GM21390 (cell line): Measurements from ENCODE around the gene DUSP15.
"Not testable (repeated sequence)": the region's sequence is repeated elsewhere in the genome, so short reads cannot be mapped to it uniquely, and the experiment has no call there.

Source experiments
- ATAC-seq: cut with Tn5 transposase; IDR thresholded peaks from one replicate; pipeline ENCODE4 v1.9.1; 2021; ENCODE audit not compliant: unreplicated experiment

DUSP15 gene

GRCh38 chr20:31869942-31870725, at the start of gene DUSP15, which contains the start of gene TTLL9:
Gene DUSP15 (minus strand): TSS chr20:31870527. CDS start chr20:31870337, 190 bp downstream.
Gene TTLL9 (plus strand): TSS chr20:31870634. CDS start chr20:31871127, 493 bp downstream.
- no peak for ATAC-seq

GRCh38 chr20:31919410-31920155, 49.3 kb upstream of the DUSP15 start:
- no peak for ATAC-seq

DNA sequence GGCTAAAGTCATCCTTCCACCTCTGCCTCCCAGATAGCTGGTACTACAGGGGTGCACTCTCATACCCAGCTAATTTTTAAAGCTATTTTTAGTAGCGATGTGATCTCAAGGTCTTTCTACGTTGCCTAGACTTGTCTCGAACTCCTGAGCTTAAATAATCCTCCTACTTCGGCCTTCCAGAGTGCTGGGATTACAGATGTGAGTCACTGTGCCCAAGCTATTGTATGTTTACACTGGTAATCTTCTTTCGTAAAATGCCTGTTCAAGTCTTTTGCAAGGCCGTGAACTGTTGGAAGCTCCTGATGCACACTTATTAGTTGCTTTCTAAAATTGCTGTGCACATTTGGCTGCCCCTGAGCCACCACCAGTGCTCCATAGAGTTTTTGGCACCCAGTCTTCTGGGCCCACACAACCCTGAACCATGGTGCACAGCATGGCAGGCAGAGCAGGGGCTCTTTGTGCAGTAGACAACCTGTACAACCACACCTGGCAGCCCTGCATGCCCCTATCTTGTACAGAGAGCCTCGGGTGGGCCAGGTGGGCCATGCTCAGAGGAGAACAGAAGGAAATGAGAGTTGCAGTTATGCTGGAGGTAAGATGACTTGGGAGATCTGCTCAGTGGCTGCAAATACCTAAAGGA, 48.3 kb upstream of the DUSP15 start:
- ATAC-seq, result no peak

DNA sequence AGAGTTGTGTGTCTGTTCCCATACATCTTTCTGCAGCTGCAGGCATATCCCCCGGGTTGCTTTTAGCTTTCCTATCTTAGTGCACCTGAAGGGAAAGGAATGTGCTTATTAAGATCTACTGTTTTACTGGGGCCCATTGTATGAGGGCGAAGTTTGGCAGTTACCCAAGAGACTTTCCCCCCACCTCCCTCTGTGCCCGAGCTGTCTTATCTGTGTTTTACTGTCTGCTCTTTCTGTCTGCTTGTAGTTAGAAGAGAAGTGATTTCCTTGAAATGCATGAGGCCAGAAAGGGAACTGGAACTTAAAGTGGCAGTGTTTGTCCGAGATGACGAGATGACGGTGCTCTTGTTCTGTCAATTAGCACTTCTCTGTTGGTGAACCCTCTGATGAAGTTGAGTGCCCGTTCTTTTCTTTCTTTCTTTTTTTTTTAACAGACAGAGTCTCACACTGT, 47.7 kb upstream of the DUSP15 start:
- ATAC-seq, result not testable (repeated sequence)

- ATAC-seq, result no peak
Measured at GRCh38 chr20:31916708-31917107, 46.4 kb upstream of the DUSP15 start.

GRCh38 chr20:31915491-31916280, 45.4 kb upstream of the DUSP15 start:
- no peak for ATAC-seq

- ATAC-seq, result no peak
Measured at GRCh38 chr20:31914170-31914569, 43.8 kb upstream of the DUSP15 start.

DNA sequence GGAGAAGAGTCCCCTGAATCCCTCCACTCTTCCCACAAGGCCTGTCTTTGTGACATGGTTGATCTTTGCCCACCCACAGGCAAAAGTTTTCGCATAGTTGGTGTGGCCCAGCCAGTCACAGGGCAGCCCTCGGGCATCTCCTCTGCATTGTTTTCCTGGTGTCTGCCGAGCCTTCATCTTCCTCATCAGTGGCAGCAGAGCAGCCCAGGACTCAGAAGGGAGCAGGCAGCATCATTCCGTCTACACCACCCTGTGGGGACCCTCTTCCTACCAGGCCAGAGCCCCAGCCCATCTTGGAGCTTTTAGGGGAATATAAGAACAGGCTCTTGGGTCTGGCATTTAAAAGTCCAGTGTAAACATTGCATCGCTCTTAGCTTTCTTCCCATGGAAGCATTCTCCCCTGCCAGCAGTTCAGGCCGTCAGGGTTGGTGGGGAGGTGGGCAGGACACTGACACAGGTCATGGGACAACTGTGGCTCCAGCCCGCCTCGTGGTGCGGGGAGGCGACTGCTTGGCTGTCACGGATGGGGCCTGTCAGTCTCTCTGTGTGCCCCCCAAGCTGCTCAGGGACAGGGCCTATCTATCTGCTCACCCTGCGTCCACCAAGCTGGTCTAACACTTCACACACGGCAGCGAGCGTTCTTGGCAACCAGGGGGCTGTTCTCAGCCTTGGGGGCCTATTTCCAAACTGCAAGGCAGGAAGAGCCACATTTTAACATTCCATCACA, 43.3 kb upstream of the DUSP15 start:
- ATAC-seq, result no peak

DNA sequence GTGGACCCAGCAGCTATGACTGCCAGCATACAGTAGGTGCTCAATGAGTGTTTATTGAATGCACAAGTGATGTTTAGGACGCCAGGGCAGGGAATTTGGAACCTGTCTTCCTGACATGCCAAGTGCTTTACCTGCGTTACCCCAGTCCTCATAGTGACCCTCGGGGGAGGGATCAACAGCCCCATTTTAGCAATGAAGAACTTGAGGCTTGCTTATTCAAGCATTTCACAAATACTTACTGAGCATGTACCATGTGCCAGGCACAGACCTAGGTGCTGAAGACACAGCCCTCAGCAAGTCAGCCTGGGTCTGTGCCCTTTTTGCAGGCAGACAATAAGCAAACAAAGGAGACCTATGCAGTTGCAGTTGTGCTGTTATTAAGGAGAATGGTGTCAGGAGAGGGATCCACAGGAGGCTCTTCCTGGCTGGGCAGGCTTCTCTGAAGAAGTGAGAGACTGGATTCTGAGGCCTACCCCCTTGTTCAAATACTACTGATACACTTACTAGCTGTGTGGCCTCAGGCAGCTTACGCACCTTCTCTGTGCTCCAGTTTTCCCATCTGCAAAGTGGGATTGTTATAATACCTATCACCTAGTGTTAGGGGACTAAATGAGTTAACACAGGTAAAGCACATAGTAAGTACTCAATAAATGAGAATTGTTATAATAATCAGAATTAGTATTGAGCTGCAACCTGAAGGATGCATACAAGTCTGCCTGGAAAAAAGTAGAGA, 39.9 kb upstream of the DUSP15 start:
- no peak for ATAC-seq

GRCh38 chr20:31909253-31910070, 39.1 kb upstream of the DUSP15 start:
- ATAC-seq, result no peak

DNA sequence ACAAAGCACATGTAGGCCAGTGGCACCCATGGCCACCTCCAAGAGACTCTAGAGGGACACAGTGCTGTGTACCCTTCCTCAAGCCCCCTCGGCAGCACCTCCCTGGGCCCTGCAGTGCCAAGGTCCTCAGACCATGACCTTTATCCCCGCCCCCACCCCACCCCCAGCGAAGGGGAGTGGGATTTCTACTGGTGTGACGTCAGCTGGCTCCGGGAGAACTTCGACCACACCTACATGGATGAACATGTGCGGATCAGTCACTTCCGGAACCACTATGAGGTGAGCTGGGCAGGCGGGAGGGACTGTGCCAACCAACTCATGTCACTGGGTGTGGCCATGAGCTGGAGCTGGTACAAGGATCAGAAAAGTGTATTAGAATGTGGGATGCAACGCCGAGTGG, 38.1 kb upstream of the DUSP15 start:
- ATAC-seq, result no peak

DNA sequence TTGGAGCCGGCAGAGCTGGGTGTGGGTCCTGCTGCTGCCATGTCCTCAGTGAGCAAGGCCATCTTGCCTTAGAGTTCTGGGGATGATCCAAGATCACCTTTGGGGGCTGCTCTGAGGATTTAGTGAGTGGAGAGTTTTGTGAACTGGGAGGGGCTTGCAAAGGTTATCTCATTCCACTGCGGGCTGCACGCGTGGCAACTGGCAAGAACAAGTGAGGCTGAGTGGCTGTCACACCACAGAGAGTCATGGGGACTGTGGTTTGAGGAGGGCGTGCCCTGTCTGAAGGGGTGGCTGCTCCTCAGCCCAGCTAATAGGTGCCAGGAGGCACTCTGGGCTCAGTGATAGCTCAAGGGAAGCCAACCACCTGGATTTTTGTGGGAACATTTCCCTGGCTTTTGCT, 37.7 kb upstream of the DUSP15 start:
- ATAC-seq, result no peak

- ATAC-seq, result no peak
Measured at GRCh38 chr20:31907046-31907445, 36.7 kb upstream of the DUSP15 start.

DNA sequence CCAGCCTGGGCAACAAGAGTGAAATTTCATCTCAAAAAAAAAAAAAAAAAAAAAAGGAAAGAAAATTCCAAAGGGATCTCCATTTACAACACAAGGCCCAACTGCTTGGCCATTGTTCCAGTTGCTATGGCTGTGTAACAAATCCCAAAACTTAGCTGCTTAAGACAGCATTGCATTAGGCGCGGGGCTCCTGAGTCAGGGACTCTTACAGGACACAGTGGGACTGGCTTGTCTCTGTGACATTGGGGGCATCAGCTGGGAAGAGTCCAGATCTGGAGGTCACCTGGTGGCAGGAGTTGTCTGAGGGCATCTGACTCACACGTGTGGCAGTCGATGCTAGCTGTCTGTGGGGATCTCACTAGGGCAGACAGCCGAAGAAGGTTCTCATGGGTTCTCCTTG, 35.7 kb upstream of the DUSP15 start:
- no peak for ATAC-seq

DNA sequence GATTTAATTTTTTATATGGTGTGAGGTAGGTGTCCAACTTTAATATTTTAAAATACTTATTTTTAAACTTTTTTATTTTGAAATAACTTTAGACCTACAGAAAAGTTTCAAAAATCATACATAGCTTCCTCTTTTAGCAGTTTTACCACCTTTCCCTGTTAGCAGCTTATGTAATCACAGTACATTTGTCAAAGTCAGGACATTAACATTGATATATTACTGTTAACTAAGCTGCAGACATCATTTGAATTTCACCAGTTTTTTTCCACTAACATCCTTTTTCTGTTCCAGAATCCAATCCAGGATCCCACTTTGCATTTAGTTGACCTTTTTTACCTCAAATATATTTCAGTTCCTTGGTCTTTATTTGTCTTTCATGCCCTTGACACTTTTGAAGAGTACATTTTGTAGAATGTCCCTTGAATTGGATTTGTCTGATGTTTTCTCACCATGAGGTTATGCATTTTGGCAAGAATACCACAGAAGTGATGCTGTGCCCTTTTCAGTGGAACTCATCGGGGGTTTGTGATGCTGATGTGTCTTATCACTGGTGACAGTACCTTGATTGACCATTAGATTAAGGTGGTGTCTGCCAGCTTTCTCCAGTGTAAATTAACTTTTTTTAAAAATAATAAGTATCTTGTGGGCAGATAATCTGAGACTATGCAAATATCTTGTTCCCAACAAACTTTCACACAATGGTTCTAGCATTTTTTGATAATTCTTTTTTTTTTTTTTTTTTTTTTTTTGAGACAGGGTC, 33.5 kb upstream of the DUSP15 start:
- ATAC-seq, result no peak

GRCh38 chr20:31901615-31902014, 31.3 kb upstream of the DUSP15 start:
- ATAC-seq, result no peak

DNA sequence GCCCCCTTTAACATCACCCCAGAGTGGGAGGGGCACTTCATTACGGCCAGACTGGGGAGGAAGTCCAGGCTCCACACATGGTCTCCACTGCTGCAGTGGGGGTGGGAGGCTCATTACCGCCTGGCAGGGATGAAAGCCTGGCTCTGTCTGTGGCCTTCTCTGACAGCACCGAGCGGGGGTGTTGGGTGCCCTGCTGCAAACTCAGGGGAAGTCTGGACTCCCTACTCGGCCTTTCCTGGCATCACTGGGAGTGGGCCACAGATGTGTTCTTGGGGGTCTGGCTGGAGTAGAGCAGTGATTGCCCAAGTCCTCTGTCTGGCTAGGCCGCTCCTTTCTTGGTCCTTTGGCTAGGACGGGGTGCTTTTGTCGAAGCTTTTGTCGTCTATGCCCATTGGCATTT, 27.2 kb upstream of the DUSP15 start:
- no peak for ATAC-seq

DNA sequence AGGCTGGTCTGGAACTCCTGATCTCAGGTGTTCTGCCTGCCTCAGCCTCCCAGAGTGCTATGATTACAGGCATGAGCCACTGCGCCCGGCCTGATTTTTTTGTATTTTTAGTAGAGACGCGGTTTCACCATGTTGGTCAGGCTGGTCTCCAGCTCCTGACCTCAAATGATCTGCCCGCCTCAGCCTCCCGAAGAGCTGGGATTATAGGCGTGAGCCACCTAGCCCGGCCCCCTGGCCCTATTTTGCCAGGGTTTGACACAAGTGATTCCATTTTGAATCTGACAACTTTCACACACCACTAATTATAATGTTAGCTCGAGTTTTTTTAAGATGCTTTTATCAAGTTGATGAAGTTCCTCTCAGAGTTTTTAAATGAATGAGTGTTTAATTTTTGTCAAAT, 25.7 kb upstream of the DUSP15 start:
- ATAC-seq, result no peak
